Dedifferentiated amniotic fluid mesenchymal stem cell (primary cell): ENCODE data around the gene CLEC16A.

ENCODE experiments used
- DNase-seq: peaks from one replicate; pipeline ENCODE4 v3.0.0-alpha.2; 2016; ENCODE audit errors: extremely low spot score

CLEC16A gene

GRCh38 chr16:11084876-11085485 is 140.6 kb downstream of the CLEC16A start:
- no peak for DNase-seq

GRCh38 chr16:11085916-11086315 is 141.6 kb downstream of the CLEC16A start:
- no peak for DNase-seq

GRCh38 chr16:11087691-11088073 is 143.3 kb downstream of the CLEC16A start:
- no peak for DNase-seq

GRCh38 chr16:11088074-11088730 is 143.8 kb downstream of the CLEC16A start:
- no peak for DNase-seq

GRCh38 chr16:11088831-11089230 is 144.5 kb downstream of the CLEC16A start:
- no peak for DNase-seq

GRCh38 chr16:11089504-11090124 is 145.2 kb downstream of the CLEC16A start:
- no peak for DNase-seq

- DNase-seq, result no peak
Measured at GRCh38 chr16:11090232-11090631, 145.9 kb downstream of the CLEC16A start.

- no peak for DNase-seq
Measured at GRCh38 chr16:11091021-11091785, 146.8 kb downstream of the CLEC16A start.

- no peak for DNase-seq
Measured at GRCh38 chr16:11092788-11093571, 148.6 kb downstream of the CLEC16A start.

GRCh38 chr16:11093572-11094074 is 149.3 kb downstream of the CLEC16A start:
- DNase-seq, result no peak

GRCh38 chr16:11094075-11094856 is 149.9 kb downstream of the CLEC16A start:
- no peak for DNase-seq

- DNase-seq, result no peak
Measured at GRCh38 chr16:11094857-11095565, 150.6 kb downstream of the CLEC16A start.

- no peak for DNase-seq
Measured at GRCh38 chr16:11095935-11096334, 151.6 kb downstream of the CLEC16A start.

- DNase-seq, result no peak
Measured at GRCh38 chr16:11097094-11097786, 152.9 kb downstream of the CLEC16A start.

- no peak for DNase-seq
Measured at GRCh38 chr16:11097787-11098167, 153.4 kb downstream of the CLEC16A start.

- DNase-seq, result no peak
Measured at GRCh38 chr16:11098601-11099390, 154.4 kb downstream of the CLEC16A start.

GRCh38 chr16:11099672-11100205 is 155.4 kb downstream of the CLEC16A start:
- no peak for DNase-seq

- DNase-seq, result no peak
Measured at GRCh38 chr16:11100239-11100750, 155.9 kb downstream of the CLEC16A start.
